ENCODE data around the gene CEP57.
"Not testable (repeated sequence)": the region's sequence is repeated elsewhere in the genome, so short reads cannot be mapped to it uniquely, and the experiment has no call there.

The CEP57 gene

GRCh38 chr11:95850137-95850536, 59.8 kb downstream of the CEP57 start:
- peak in 1 of 2 donors; percentile 40 for DNase-seq (ENCODE audit: low read depth in 2 of 2)
- no peak for TF ChIP-seq CTCF (IDR thresholded peaks at IDR 0.05; ENCODE audit: low read depth, low read length)

GRCh38 chr11:95853138-95853537, 62.8 kb downstream of the CEP57 start:
- TF ChIP-seq CTCF (IDR thresholded peaks at IDR 0.05; ENCODE audit: low read depth, low read length), result no peak
- no peak overlapping the region for H3K4me3 ChIP-seq (replicated peaks in 1 of 2; ENCODE audit: low read depth in 2 of 2, low read length in 2 of 2)
- DNase-seq (ENCODE audit: low read depth in 2 of 2), result no peak

More at GRCh38 chr11:95850137-95850536, 59.8 kb downstream of the CEP57 start:
- no peak overlapping the region for H3K4me3 ChIP-seq (replicated peaks in 1 of 2; ENCODE audit: low read depth in 2 of 2, low read length in 2 of 2)

GRCh38 chr11:95853862-95854261, 63.6 kb downstream of the CEP57 start:
- DNase-seq (ENCODE audit: low read depth in 2 of 2), result no peak
- H3K4me3 ChIP-seq (replicated peaks in 1 of 2; ENCODE audit: low read depth in 2 of 2, low read length in 2 of 2), result no peak overlapping the region
- no peak for TF ChIP-seq CTCF (IDR thresholded peaks at IDR 0.05; ENCODE audit: low read depth, low read length)

- DNase-seq (ENCODE audit: low read depth in 2 of 2), result not testable (repeated sequence)
Measured at GRCh38 chr11:95854362-95854761, 64.1 kb downstream of the CEP57 start.

GRCh38 chr11:95860024-95860423, 69.7 kb downstream of the CEP57 start:
- DNase-seq (ENCODE audit: low read depth in 2 of 2), result not testable (repeated sequence)

More at GRCh38 chr11:95854362-95854761, 64.1 kb downstream of the CEP57 start:
- not testable (repeated sequence) for H3K4me3 ChIP-seq (replicated peaks in 1 of 2; ENCODE audit: low read depth in 2 of 2, low read length in 2 of 2)

GRCh38 chr11:95863486-95864140, 73.3 kb downstream of the CEP57 start:
- no peak overlapping the region for H3K4me3 ChIP-seq (replicated peaks in 1 of 2; ENCODE audit: low read depth in 2 of 2, low read length in 2 of 2)
- peak; percentile 62 to 88 for DNase-seq (ENCODE audit: low read depth in 2 of 2)

More at GRCh38 chr11:95860024-95860423, 69.7 kb downstream of the CEP57 start:
- H3K4me3 ChIP-seq (replicated peaks in 1 of 2; ENCODE audit: low read depth in 2 of 2, low read length in 2 of 2), result not testable (repeated sequence)

GRCh38 chr11:95867105-95867504, 76.8 kb downstream of the CEP57 start:
- no peak for TF ChIP-seq CTCF (IDR thresholded peaks at IDR 0.05; ENCODE audit: low read depth, low read length)
- H3K4me3 ChIP-seq (replicated peaks in 1 of 2; ENCODE audit: low read depth in 2 of 2, low read length in 2 of 2), result no peak overlapping the region
- DNase-seq (ENCODE audit: low read depth in 2 of 2), result no peak

More at GRCh38 chr11:95863486-95864140, 73.3 kb downstream of the CEP57 start:
- TF ChIP-seq CTCF (IDR thresholded peaks at IDR 0.05; ENCODE audit: low read depth, low read length), result no peak

GRCh38 chr11:95870877-95871276, 80.6 kb downstream of the CEP57 start:
- not testable (repeated sequence) for DNase-seq (ENCODE audit: low read depth in 2 of 2); H3K4me3 ChIP-seq (replicated peaks in 1 of 2; ENCODE audit: low read depth in 2 of 2, low read length in 2 of 2)
